ENCODE measurements around the gene PLCG1.

The PLCG1 gene

GRCh38 chr20:41187668-41188067 is 50.3 kb downstream of the PLCG1 start:
- Histone ChIP-seq H3K9ac (ENCODE audit: low read depth in 1 of 2, low read length in 2 of 2) (no peak overlapping the region), H3K36me3 (ENCODE audit: control insufficient read depth in 2 of 2, insufficient read depth in 2 of 2, low read length in 2 of 2) (peaks cover 4 to 7% of the 10 kb centered on the region in 2 donors), H3K4me1 (ENCODE audit: control insufficient read depth in 2 of 2, insufficient read depth in 2 of 2, low read length in 2 of 2) (no peaks in the 10 kb centered on the region), H3K4me3 (ENCODE audit: low read length in 2 of 2) (no peak overlapping the region), H3K27me3 (ENCODE audit: control insufficient read depth in 2 of 2, insufficient read depth in 2 of 2, low read length in 2 of 2) (no peaks in the 10 kb centered on the region), H3K27ac (ENCODE audit: low read depth in 2 of 2, low read length in 2 of 2) (no peak overlapping the region), H3K9me3 (ENCODE audit: control insufficient read depth in 2 of 2, low read length in 2 of 2) (peaks cover 0 to 3% of the 10 kb centered on the region in 2 donors)

DNA sequence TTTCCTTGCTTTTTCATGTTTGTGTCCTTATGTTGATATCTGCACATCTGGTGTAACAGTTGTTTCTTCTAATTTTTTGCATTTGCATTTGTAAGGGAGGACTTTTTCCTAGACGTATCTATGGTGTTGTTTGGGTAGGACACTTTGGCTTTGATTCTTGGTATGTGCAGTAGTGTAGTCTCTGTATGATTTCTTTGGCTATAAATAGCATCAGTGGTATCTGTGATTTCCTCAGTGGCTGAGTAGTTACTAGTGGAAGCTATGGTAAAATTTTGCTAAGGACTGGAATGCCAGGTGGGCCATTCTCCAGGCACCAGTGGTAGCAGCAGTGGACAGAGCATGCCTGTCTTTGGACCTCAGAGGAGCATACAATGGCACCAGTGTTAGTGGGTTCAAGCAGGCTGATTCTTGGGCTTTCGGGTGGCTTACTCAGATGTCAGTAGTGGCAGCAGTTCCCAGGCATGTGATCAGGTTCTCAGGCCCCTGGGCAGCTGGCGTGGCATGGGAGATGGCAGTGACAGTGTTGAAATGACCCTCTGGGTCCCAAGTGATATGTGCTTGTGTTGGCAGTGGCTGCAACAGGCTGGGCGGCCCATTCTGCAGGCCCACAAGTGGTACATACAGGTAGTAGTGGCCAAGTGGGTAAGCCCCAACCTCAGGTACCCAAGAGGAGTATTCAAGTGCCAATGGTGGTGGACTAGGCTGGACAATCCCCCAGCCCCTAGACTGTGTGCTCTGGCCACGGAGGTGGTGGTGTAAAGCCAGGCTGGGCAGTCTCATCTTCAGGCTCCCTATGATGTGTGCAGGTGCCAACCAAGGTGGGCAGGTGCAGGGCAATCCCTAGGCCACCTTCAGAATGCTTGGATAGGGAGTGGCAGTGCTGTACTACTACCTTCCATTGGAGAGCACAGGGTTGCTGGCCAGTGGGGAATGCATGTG is 54.5 kb downstream of the PLCG1 start:
- no peak overlapping the region for H3K4me3 ChIP-seq (ENCODE audit: low read length in 2 of 2)
- H3K4me1 ChIP-seq (ENCODE audit: control insufficient read depth in 2 of 2, insufficient read depth in 2 of 2, low read length in 2 of 2), result no peaks in the 10 kb centered on the region
- no peaks in the 10 kb centered on the region for H3K27me3 ChIP-seq (ENCODE audit: control insufficient read depth in 2 of 2, insufficient read depth in 2 of 2, low read length in 2 of 2)
- H3K36me3 ChIP-seq (ENCODE audit: control insufficient read depth in 2 of 2, insufficient read depth in 2 of 2, low read length in 2 of 2), result no peaks in the 10 kb centered on the region
- no peak overlapping the region for H3K9ac ChIP-seq (ENCODE audit: low read depth in 1 of 2, low read length in 2 of 2)
- no peak overlapping the region for H3K27ac ChIP-seq (ENCODE audit: low read depth in 2 of 2, low read length in 2 of 2)
- peaks cover 0 to 3% of the 10 kb centered on the region in 2 donors for H3K9me3 ChIP-seq (ENCODE audit: control insufficient read depth in 2 of 2, low read length in 2 of 2)

DNA sequence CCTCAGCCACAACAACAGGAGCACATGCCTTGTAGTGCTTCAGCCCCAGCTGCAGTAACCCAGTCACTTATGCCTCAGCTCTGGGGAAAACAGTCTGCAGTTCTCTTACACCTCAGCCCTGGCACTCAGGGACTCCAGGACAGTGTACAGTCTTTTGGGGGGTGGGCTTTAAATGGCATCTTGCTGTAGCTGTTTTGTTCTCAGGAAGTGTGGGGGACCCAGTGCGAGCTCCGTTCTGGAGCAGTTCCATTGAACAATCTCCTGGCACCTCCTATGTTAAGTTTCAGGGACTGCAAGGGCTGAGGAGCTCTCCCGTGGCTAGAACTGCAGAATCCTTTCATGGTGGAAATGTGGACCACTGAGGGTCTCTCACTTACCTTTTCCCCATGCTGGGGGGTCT is 55.2 kb downstream of the PLCG1 start:
- H3K9ac ChIP-seq (ENCODE audit: low read depth in 1 of 2, low read length in 2 of 2), result no peak overlapping the region
- peaks cover 0 to 3% of the 10 kb centered on the region in 2 donors for H3K9me3 ChIP-seq (ENCODE audit: control insufficient read depth in 2 of 2, low read length in 2 of 2)
- no peak overlapping the region for H3K4me3 ChIP-seq (ENCODE audit: low read length in 2 of 2)
- no peaks in the 10 kb centered on the region for H3K27me3 ChIP-seq (ENCODE audit: control insufficient read depth in 2 of 2, insufficient read depth in 2 of 2, low read length in 2 of 2)
- no peaks in the 10 kb centered on the region for H3K4me1 ChIP-seq (ENCODE audit: control insufficient read depth in 2 of 2, insufficient read depth in 2 of 2, low read length in 2 of 2)
- H3K36me3 ChIP-seq (ENCODE audit: control insufficient read depth in 2 of 2, insufficient read depth in 2 of 2, low read length in 2 of 2), result no peaks in the 10 kb centered on the region
- H3K27ac ChIP-seq (ENCODE audit: low read depth in 2 of 2, low read length in 2 of 2), result no peak overlapping the region

DNA sequence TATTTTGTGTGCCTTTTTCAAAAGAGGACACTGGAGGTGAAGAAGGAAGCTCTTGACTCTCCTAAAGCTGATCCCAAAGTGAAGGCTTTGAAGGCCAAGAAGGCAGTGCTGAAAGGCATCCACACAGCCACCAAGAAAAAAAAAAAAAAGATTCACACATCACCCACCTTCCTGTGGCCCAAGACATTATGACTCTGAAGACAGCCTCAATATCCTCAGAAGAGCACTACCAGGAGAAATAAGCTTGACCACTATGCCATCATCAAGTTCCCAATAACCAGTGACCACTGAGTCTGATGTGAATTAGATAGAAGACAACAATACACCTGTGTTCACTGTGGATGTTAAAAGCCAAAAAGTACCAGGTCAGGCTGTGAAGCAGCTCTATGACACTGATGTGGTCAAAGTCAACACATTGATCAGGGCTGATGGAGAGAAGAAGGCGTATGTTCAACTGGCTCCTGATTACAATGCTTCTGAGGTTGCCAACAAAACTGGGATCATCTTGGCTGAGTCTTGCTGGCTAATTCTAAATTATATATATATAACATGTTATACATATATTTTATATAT is 59.4 kb downstream of the PLCG1 start:
- Histone ChIP-seq H3K9me3 (ENCODE audit: control insufficient read depth in 2 of 2, low read length in 2 of 2) (no peaks in the 10 kb centered on the region), H3K36me3 (ENCODE audit: control insufficient read depth in 2 of 2, insufficient read depth in 2 of 2, low read length in 2 of 2) (no peaks in the 10 kb centered on the region), H3K9ac (ENCODE audit: low read depth in 1 of 2, low read length in 2 of 2) (no peak overlapping the region), H3K27me3 (ENCODE audit: control insufficient read depth in 2 of 2, insufficient read depth in 2 of 2, low read length in 2 of 2) (no peaks in the 10 kb centered on the region), H3K4me1 (ENCODE audit: control insufficient read depth in 2 of 2, insufficient read depth in 2 of 2, low read length in 2 of 2) (no peaks in the 10 kb centered on the region), H3K27ac (ENCODE audit: low read depth in 2 of 2, low read length in 2 of 2) (no peak overlapping the region), H3K4me3 (ENCODE audit: low read length in 2 of 2) (no peak overlapping the region)

DNA sequence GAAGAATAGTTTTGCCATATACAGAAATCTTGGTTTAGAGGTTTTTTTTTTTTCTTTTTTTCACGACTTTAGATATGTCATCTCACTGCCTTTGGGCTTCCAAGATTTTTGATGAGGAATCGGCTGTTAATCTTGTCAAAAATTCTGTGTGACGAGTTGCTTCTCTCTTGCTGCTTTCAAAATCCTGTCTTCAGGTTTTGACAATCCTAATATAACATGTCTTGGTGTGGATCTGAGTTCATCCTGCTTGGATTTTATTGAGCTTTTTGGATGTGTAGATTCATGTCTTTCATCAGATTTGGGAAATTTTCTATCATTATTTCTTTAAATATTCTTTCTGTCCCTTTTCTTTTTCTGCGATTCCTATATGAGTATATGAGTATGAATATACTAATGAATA is 61.1 kb downstream of the PLCG1 start:
- Histone ChIP-seq H3K27ac (ENCODE audit: low read depth in 2 of 2, low read length in 2 of 2) (no peak overlapping the region), H3K36me3 (ENCODE audit: control insufficient read depth in 2 of 2, insufficient read depth in 2 of 2, low read length in 2 of 2) (peaks cover 2% of the 10 kb centered on the region in 2 donors), H3K4me1 (ENCODE audit: control insufficient read depth in 2 of 2, insufficient read depth in 2 of 2, low read length in 2 of 2) (no peaks in the 10 kb centered on the region), H3K4me3 (ENCODE audit: low read length in 2 of 2) (no peak overlapping the region), H3K9me3 (ENCODE audit: control insufficient read depth in 2 of 2, low read length in 2 of 2) (no peaks in the 10 kb centered on the region), H3K27me3 (ENCODE audit: control insufficient read depth in 2 of 2, insufficient read depth in 2 of 2, low read length in 2 of 2) (no peaks in the 10 kb centered on the region), H3K9ac (ENCODE audit: low read depth in 1 of 2, low read length in 2 of 2) (no peak overlapping the region)

DNA sequence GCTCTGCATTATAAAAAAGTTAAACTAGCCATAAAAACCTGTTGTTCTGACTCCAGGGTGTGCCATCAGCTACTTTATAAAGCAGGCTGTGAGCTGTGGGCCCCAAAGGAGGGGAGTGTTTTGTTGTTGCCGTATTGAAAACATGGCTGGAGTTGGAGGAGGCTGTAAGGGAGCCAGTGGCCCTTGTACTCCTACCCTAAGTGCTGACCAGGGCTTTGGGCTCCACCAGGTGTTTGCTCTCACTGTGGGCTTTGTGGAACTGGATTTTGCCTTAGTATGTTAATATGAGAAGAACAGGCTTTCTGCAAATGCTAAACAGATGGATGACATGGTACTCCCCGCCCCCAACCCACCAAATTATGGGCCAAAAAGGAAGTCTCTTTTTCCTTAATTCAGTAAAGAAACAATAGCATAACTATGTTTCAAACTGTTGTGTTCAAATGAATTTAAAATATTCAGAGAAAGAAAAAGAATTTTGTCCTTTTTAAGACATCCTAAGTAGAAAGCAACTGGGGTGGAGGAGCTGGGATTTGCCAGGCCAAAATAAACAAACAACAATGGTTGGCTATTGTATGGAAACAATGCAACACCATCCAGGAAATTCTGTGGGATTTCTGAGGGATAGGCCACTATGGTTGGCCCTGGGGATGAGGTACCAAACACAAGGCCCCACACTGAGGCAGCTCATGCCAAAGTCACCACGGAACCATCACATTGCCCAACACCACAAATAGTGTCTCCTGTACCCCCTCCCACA is 63.3 kb downstream of the PLCG1 start:
- H3K4me1 ChIP-seq (ENCODE audit: control insufficient read depth in 2 of 2, insufficient read depth in 2 of 2, low read length in 2 of 2), result no peaks in the 10 kb centered on the region
- H3K27me3 ChIP-seq (ENCODE audit: control insufficient read depth in 2 of 2, insufficient read depth in 2 of 2, low read length in 2 of 2), result no peaks in the 10 kb centered on the region
- H3K4me3 ChIP-seq (ENCODE audit: low read length in 2 of 2), result no peak overlapping the region
- peaks cover 4 to 9% of the 10 kb centered on the region in 2 donors for H3K36me3 ChIP-seq (ENCODE audit: control insufficient read depth in 2 of 2, insufficient read depth in 2 of 2, low read length in 2 of 2)
- H3K27ac ChIP-seq (ENCODE audit: low read depth in 2 of 2, low read length in 2 of 2), result no peak overlapping the region
- no peaks in the 10 kb centered on the region for H3K9me3 ChIP-seq (ENCODE audit: control insufficient read depth in 2 of 2, low read length in 2 of 2)
- H3K9ac ChIP-seq (ENCODE audit: low read depth in 1 of 2, low read length in 2 of 2), result no peak overlapping the region

DNA sequence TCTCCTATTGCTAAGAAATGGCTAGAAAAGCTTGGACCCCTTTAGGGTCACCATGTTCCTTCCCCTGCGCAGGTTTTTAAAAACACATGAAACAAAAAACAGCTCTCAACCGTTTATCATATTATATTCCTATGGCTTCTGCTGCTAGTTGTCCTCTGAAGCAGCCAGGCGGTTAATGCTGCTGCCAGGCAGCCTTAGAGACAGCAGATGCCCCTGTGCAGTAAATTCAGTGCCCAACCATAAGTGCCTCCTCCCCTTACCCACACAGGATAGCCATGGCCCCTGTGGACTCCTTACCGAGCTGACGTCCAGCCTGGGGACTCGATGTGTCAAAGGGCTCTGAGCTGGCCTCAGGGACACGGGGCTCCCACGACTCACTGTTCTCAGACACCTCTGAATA is 64.4 kb downstream of the PLCG1 start:
- Histone ChIP-seq H3K36me3 (ENCODE audit: control insufficient read depth in 2 of 2, insufficient read depth in 2 of 2, low read length in 2 of 2) (peaks cover 4 to 9% of the 10 kb centered on the region in 2 donors), H3K27me3 (ENCODE audit: control insufficient read depth in 2 of 2, insufficient read depth in 2 of 2, low read length in 2 of 2) (no peaks in the 10 kb centered on the region), H3K27ac (ENCODE audit: low read depth in 2 of 2, low read length in 2 of 2) (no peak overlapping the region), H3K4me1 (ENCODE audit: control insufficient read depth in 2 of 2, insufficient read depth in 2 of 2, low read length in 2 of 2) (no peaks in the 10 kb centered on the region), H3K9me3 (ENCODE audit: control insufficient read depth in 2 of 2, low read length in 2 of 2) (no peaks in the 10 kb centered on the region), H3K9ac (ENCODE audit: low read depth in 1 of 2, low read length in 2 of 2) (no peak overlapping the region), H3K4me3 (ENCODE audit: low read length in 2 of 2) (no peak overlapping the region)

DNA sequence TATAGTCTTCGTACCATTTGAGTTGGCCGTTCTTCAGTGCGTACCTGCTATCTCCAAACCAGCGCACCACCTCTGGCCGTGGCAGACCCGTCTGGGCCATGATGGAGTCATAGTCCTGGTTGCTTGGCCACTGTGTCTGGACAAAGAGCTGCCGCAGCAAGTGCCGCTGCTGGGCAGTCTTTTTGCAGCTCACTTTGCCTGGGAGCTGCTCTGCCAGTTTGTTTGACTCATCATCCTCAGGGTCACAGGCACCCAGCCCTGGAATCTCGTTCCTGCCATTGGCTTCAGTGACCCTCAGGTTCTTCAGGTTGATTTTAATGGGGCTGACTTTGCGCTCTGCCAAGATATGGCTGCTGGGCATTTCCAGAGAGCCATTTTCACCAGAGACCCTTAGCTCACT is 65.1 kb downstream of the PLCG1 start:
- H3K9ac ChIP-seq (ENCODE audit: low read depth in 1 of 2, low read length in 2 of 2), result no peak overlapping the region
- no peaks in the 10 kb centered on the region for H3K9me3 ChIP-seq (ENCODE audit: control insufficient read depth in 2 of 2, low read length in 2 of 2)
- H3K27ac ChIP-seq (ENCODE audit: low read depth in 2 of 2, low read length in 2 of 2), result no peak overlapping the region
- H3K4me3 ChIP-seq (ENCODE audit: low read length in 2 of 2), result no peak overlapping the region
- no peaks in the 10 kb centered on the region for H3K4me1 ChIP-seq (ENCODE audit: control insufficient read depth in 2 of 2, insufficient read depth in 2 of 2, low read length in 2 of 2)
- no peaks in the 10 kb centered on the region for H3K27me3 ChIP-seq (ENCODE audit: control insufficient read depth in 2 of 2, insufficient read depth in 2 of 2, low read length in 2 of 2)
- peaks cover 4 to 9% of the 10 kb centered on the region in 2 donors for H3K36me3 ChIP-seq (ENCODE audit: control insufficient read depth in 2 of 2, insufficient read depth in 2 of 2, low read length in 2 of 2)

GRCh38 chr20:41203660-41204059 is 66.3 kb downstream of the PLCG1 start:
- no peak overlapping the region for H3K27ac ChIP-seq (ENCODE audit: low read depth in 2 of 2, low read length in 2 of 2)
- peaks cover 4 to 9% of the 10 kb centered on the region in 2 donors for H3K36me3 ChIP-seq (ENCODE audit: control insufficient read depth in 2 of 2, insufficient read depth in 2 of 2, low read length in 2 of 2)
- no peak overlapping the region for H3K4me3 ChIP-seq (ENCODE audit: low read length in 2 of 2)
- no peak overlapping the region for H3K9ac ChIP-seq (ENCODE audit: low read depth in 1 of 2, low read length in 2 of 2)
- no peaks in the 10 kb centered on the region for H3K4me1 ChIP-seq (ENCODE audit: control insufficient read depth in 2 of 2, insufficient read depth in 2 of 2, low read length in 2 of 2)
- H3K9me3 ChIP-seq (ENCODE audit: control insufficient read depth in 2 of 2, low read length in 2 of 2), result no peaks in the 10 kb centered on the region
- H3K27me3 ChIP-seq (ENCODE audit: control insufficient read depth in 2 of 2, insufficient read depth in 2 of 2, low read length in 2 of 2), result no peaks in the 10 kb centered on the region
